Testis (tissue), 3 donors: ENCODE data around the gene IGFBP2. TPM values are rescaled to one million over a fixed set of nuclear protein-coding genes. Genes with fewer than 3 reads are reported as not detected.

Experiments
- DNase-seq: peaks from one replicate; pipeline ENCODE4 v3.0.0-alpha.2; 2019
- H3K27ac ChIP-seq, 2 donors: fragments of 200-600 bp; sonication (generic); one replicate each; pipeline ENCODE4 v1.5.1; 2019
- H3K27me3 ChIP-seq: fragments of 200-600 bp; sonication (generic); one replicate; pipeline ENCODE4 v1.5.1; 2019
- H3K36me3 ChIP-seq: fragments of 200-600 bp; sonication (generic); one replicate; pipeline ENCODE4 v1.5.1; 2017; ENCODE audit warnings: low read depth; ENCODE audit errors: missing control alignments
- H3K4me1 ChIP-seq: fragments of 200-600 bp; sonication (generic); one replicate; pipeline ENCODE4 v1.5.1; 2019
- H3K4me3 ChIP-seq, 2 donors: fragments of 200-600 bp; sonication (generic); one replicate each; pipeline ENCODE4 v1.5.1; 2017 to 2019
- H3K9me3 ChIP-seq: fragments of 200-600 bp; sonication (generic); one replicate; pipeline ENCODE4 v1.5.1; 2017
- CTCF ChIP-seq, 3 experiments: fragments of 450-650 bp in 2 of 3; fragments of 200-600 bp in 1 of 3; sonication (generic) in 1 of 3; IDR thresholded peaks; one replicate each; pipeline ENCODE4 v1.5.1; 2016 to 2019; ENCODE audit warnings: antibody characterized with exemption in 3 of 3, mild to moderate bottlenecking in 2 of 3, moderate library complexity in 1 of 3
- POLR2A ChIP-seq: fragments of 450-650 bp; IDR thresholded peaks from one replicate; pipeline ENCODE4 v1.6.1; 2017; ENCODE audit warnings: antibody characterized with exemption, mild to moderate bottlenecking, moderate library complexity
- WGBS, 2 donors: methylation state at CpG; one replicate each; pipeline ENCODE4 v1.1.5; 2018; 5-methylcytosine and 5-hydroxymethylcytosine counted together
- intact Hi-C: fragments of 100-400 bp; cut with DNase I; formaldehyde crosslinking; loops from one replicate; pipeline ENCODE4 v1.15.1; 2023; ENCODE audit warnings: low total_unique reads
- polyA plus RNA-seq: library from polyadenylated mRNA; stranded (reverse); fragments of 350-450 nt; fragmentation: Illumina TruSeq; extraction: RNeasy Lipid Tissue Mini Kit (QIAGEN cat#74804); gene quantifications from one replicate; pipeline ENCODE4 v1.2.3, GENCODE V29; 2014; ENCODE audit warnings: low read depth, low replicate concordance; ENCODE audit not compliant: insufficient read depth
- total RNA-seq, 2 donors: library from RNA; depleted of rRNA; stranded (reverse); fragments of >200 nt; gene quantifications; one replicate each; pipeline ENCODE4 v1.2.3, GENCODE V29; 2016

The IGFBP2 gene
- total and polyA plus RNA-seq, 3 donors from 2014 or later: 100 to 180 (median 118) TPM

GRCh38 chr2:216692636-216693413 is 59.6 kb downstream of the IGFBP2 start:
- 0 to 1% methylated on average over 27 to 28 of the region's 28 CpGs for WGBS, 2 donors
- Histone ChIP-seq H3K27me3 (no peaks in the 10 kb centered on the region), H3K4me1 (peaks cover 20% of the 10 kb centered on the region), H3K27ac (peak overlapping the region; percentile 6 to 77), H3K4me3 (peak overlapping the region; percentile 52 to 74), H3K9me3 (no peaks in the 10 kb centered on the region), H3K36me3 (no peaks in the 10 kb centered on the region)
- peak; percentile 90 for DNase-seq
- intact Hi-C loops: loop anchor here (10.0 kb wide), 1 partner anchor 1062 kb away; no protein-coding TSS in a partner anchor
- TF ChIP-seq POLR2A: no peak
- TF ChIP-seq CTCF (IDR thresholded peaks at IDR 0.05): no peak

- peak overlapping the region in 1 of 2 donors; percentile 77 for H3K27ac ChIP-seq
Measured at GRCh38 chr2:216693414-216694080, 60.3 kb downstream of the IGFBP2 start.

GRCh38 chr2:216694082-216694825 is 61.0 kb downstream of the IGFBP2 start:
- Histone ChIP-seq H3K27ac (peak overlapping the region; percentile 45 to 77), H3K36me3 (no peaks in the 10 kb centered on the region), H3K9me3 (no peaks in the 10 kb centered on the region), H3K4me3 (peak overlapping the region; percentile 52 to 74), H3K4me1 (peaks cover 20% of the 10 kb centered on the region), H3K27me3 (no peaks in the 10 kb centered on the region)
- no peak for TF ChIP-seq CTCF (IDR thresholded peaks at IDR 0.05)
- TF ChIP-seq POLR2A: no peak
- 1% methylated on average over 14 to 59 of the region's 59 CpGs for WGBS, 2 donors
- peak; percentile 66 for DNase-seq
- intact Hi-C loops: loop anchor here (10.0 kb wide), 1 partner anchor 1061 kb away; no protein-coding TSS in a partner anchor

More at GRCh38 chr2:216693414-216694080, 60.3 kb downstream of the IGFBP2 start:
- Histone ChIP-seq H3K27me3 (no peaks in the 10 kb centered on the region), H3K4me1 (peaks cover 20% of the 10 kb centered on the region), H3K4me3 (peak overlapping the region; percentile 52 to 74), H3K36me3 (no peaks in the 10 kb centered on the region), H3K9me3 (no peaks in the 10 kb centered on the region)
- DNase-seq: no peak
- intact Hi-C loops: loop anchor here (10.0 kb wide), 1 partner anchor 1061 kb away; no protein-coding TSS in a partner anchor
- no peak for TF ChIP-seq POLR2A
- TF ChIP-seq CTCF (IDR thresholded peaks at IDR 0.05): no peak
- 4 to 6% methylated on average over 14 to 15 of the region's 15 CpGs for WGBS, 2 donors

- DNase-seq: no peak
- Histone ChIP-seq H3K4me3 (peak overlapping the region; percentile 52 to 74), H3K9me3 (no peaks in the 10 kb centered on the region), H3K4me1 (peaks cover 20% of the 10 kb centered on the region), H3K36me3 (no peaks in the 10 kb centered on the region), H3K27me3 (no peaks in the 10 kb centered on the region), H3K27ac (peak overlapping the region; percentile 45 to 77)
- WGBS, 2 donors: 1 to 4% methylated on average over 10 of the region's 10 CpGs
- TF ChIP-seq POLR2A (no peak), CTCF (IDR thresholded peaks at IDR 0.05) (no peak)
- intact Hi-C loops: loop anchor here (10.0 kb wide), 1 partner anchor 1060 kb away; no protein-coding TSS in a partner anchor
Measured at GRCh38 chr2:216694826-216695217, 61.6 kb downstream of the IGFBP2 start.
